ENCODE data around the gene EPOP.
"Not testable (repeated sequence)": the region's sequence is repeated elsewhere in the genome, so short reads cannot be mapped to it uniquely, and the experiment has no call there.

EPOP gene

GRCh38 chr17:38653230-38653629, 21.5 kb downstream of the EPOP start:
- DNase-seq (ENCODE audit: low read depth), result no peak

GRCh38 chr17:38650653-38651173, 24.0 kb downstream of the EPOP start:
- not testable (repeated sequence) for DNase-seq (ENCODE audit: low read depth)

DNA sequence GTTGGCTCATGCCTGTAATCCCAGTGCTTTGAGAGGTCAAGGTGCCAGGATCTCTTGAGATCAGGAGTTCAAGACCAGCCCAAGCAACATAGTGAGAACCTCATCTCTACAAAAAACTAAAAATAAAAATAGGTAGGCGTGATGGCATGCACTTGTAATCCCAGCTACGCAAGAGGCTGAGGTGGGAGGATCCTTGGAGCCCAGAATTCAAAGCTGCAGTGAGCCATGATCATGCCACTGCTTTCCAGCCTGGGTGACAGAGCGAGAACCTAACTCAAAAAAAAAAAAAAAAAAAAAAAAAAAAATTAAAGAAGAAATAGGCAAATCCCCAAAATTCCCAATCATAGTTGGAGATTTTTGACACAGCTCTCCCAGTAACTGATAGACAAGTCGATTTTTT, 36.8 kb downstream of the EPOP start:
- no peak for DNase-seq (ENCODE audit: low read depth)

GRCh38 chr17:38636054-38636453, 38.7 kb downstream of the EPOP start:
- DNase-seq (ENCODE audit: low read depth), result no peak

DNA sequence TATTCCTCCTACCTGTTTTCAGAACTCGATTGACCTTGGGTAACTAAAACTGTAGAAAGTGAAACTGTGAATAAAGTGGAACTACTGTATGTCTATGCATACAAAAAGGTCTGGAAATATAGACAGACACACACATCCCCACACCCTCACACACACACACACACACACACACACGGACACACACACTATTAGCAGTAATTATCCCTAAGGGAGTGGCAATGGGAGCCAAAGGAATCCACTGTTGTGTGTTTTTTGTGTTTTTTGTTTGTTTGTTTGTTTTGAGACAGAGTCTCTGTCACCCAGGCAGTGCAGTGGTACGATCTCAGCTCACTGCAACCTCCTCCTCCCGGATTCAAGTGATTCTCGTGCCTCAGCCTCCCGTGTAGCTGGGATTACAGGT, 42.4 kb downstream of the EPOP start:
- DNase-seq (ENCODE audit: low read depth), result no peak

GRCh38 chr17:38628441-38628840, 46.3 kb downstream of the EPOP start:
- no peak for DNase-seq (ENCODE audit: low read depth)

DNA sequence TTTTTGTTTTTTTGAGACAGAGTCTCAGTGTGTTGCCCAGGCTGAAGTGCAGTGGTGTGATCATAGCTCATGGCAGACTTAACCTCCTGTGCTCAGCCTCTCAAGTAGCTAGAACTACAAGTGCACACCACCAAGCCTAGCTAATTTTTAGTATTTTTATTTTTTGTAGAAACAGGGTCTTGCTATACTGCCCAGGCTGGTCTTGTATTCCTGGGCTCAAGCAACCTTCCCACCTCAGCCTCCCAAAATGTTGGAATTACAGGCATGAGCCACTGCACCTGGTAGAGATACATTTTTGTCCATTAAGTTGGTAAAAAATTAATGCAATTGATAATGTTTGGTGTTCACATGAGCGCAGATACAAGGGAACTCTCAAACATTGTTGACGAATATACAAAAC, 46.8 kb downstream of the EPOP start:
- DNase-seq (ENCODE audit: low read depth), result no peak

DNA sequence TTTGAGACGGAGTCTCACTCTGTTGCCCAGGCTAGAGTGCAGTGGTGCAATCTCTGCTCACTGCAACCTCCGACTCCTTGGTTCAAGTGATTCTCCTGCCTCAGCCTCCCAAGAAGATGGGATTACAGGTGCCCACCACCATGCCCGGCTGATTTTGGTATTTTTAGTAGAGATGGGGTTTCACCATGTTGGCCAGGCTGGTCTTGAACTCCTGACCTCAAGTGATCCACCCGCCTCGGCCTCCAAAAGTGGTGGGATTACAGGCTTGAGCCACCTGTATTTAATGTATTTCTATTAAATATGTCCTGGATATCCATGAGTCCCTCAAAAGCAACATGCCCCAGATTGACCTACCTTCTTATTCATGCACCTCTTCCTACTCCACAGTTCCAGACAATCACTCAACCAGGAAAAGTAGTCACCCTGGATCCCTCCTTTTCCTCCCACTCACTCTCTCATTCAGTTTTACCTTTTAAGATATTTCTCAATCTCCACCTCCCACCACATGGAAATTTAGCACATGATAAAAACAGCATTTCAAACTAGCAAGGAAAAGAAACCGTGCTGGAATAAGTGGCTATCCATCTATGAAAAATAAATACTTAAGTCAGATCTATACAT, 48.0 kb downstream of the EPOP start:
- DNase-seq (ENCODE audit: low read depth), result not testable (repeated sequence)

- no peak for DNase-seq (ENCODE audit: low read depth)
Observed at GRCh38 chr17:38625482-38625881, 49.3 kb downstream of the EPOP start.

- not testable (repeated sequence) for DNase-seq (ENCODE audit: low read depth)
Observed at GRCh38 chr17:38624782-38625355, 49.9 kb downstream of the EPOP start.

Data from stimulated activated CD8-positive, alpha-beta memory T cell treated with anti-CD3 and anti-CD28 coated beads, Interleukin-4, amount 100 ng/mL, for 24 hours (primary cell).